Activated T-cell treated with anti-CD3 and anti-CD28 coated beads for 4 hours (primary cell): Measurements from ENCODE around the gene ITGB4.
"Not testable (repeated sequence)": the region's sequence is repeated elsewhere in the genome, so short reads cannot be mapped to it uniquely, and the experiment has no call there.

Experiments used
- DNase-seq: peaks from one replicate; pipeline ENCODE4 v3.0.0-alpha.2; 2020

The ITGB4 gene

GRCh38 chr17:75773808-75774470, 52.7 kb downstream of the ITGB4 start:
- no peak for DNase-seq

GRCh38 chr17:75774471-75774990, 53.3 kb downstream of the ITGB4 start:
- DNase-seq: no peak

- DNase-seq: no peak
Observed at GRCh38 chr17:75774991-75775668, 53.9 kb downstream of the ITGB4 start.

GRCh38 chr17:75776386-75777295, 55.4 kb downstream of the ITGB4 start:
- DNase-seq: no peak

GRCh38 chr17:75777296-75777922, 56.1 kb downstream of the ITGB4 start:
- DNase-seq: no peak

- DNase-seq: not testable (repeated sequence)
Observed at GRCh38 chr17:75778066-75778860, 57.0 kb downstream of the ITGB4 start.

GRCh38 chr17:75778861-75779249, 57.6 kb downstream of the ITGB4 start:
- DNase-seq: no peak

GRCh38 chr17:75779250-75779986, 58.2 kb downstream of the ITGB4 start:
- DNase-seq: peak; percentile 91

- no peak for DNase-seq
Observed at GRCh38 chr17:75779987-75780889, 59.0 kb downstream of the ITGB4 start.

- no peak for DNase-seq
Observed at GRCh38 chr17:75783069-75783783, 62.0 kb downstream of the ITGB4 start.

- no peak for DNase-seq
Observed at GRCh38 chr17:75783803-75784472, 62.7 kb downstream of the ITGB4 start.

- peak; percentile 93 for DNase-seq
Observed at GRCh38 chr17:75784473-75785015, 63.3 kb downstream of the ITGB4 start, which contains the start of gene UNK. Gene UNK (plus strand): TSS chr17:75784806. CDS start chr17:75784881, 75 bp downstream.

- peak; percentile 76 for DNase-seq
Observed at GRCh38 chr17:75785016-75785890, 64.0 kb downstream of the ITGB4 start.

GRCh38 chr17:75791254-75791653, 70.0 kb downstream of the ITGB4 start:
- no peak for DNase-seq

GRCh38 chr17:75793460-75793859, 72.2 kb downstream of the ITGB4 start:
- no peak for DNase-seq

- no peak for DNase-seq
Observed at GRCh38 chr17:75795820-75796607, 74.8 kb downstream of the ITGB4 start.

- no peak for DNase-seq
Observed at GRCh38 chr17:75799402-75799801, 78.1 kb downstream of the ITGB4 start.
